HK-2 (cell line): ENCODE results near the gene CCDC15.
"Not testable (repeated sequence)": the region's sequence is repeated elsewhere in the genome, so short reads cannot be mapped to it uniquely, and the experiment has no call there.

Experiments used
- DNase-seq: peaks from one replicate; pipeline ENCODE4 v3.0.0-alpha.2; 2018; ENCODE audit not compliant: unreplicated experiment

CCDC15 gene

DNA sequence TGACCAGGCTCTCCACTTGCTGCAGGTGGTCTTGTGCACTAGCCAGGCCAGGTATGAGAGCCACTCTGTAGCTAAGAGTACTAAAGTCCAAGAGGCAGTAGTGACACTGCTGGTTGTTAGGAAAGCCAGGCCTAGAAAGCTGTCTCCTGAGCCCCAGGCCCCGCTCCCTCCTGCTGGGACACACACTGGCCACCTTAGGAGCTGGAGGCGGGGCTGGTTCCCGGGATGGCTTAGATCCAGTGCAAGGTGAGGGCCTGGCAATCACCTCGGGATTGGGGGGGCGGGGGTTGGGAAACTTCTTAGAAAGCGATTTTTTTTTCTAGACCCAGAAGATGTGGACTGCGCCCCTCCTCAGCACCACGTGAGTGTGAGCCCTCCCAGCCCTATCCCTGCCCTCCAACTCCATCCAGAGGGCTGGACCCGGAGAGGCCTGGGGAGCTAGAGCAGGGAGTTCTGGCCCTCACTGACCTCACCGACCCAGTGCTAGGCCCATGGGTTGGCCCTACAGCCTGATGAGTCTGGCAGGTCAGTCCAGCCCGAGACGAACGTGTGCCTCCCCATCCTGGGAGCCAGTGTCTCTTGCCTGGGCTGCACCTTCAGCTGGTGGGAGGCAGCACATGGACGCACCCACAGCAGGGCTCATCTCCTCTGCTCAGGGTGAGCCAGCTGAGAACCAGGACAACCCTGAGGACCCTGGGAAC lies 127.2 kb downstream of the CCDC15 start:
- DNase-seq = no peak

DNA sequence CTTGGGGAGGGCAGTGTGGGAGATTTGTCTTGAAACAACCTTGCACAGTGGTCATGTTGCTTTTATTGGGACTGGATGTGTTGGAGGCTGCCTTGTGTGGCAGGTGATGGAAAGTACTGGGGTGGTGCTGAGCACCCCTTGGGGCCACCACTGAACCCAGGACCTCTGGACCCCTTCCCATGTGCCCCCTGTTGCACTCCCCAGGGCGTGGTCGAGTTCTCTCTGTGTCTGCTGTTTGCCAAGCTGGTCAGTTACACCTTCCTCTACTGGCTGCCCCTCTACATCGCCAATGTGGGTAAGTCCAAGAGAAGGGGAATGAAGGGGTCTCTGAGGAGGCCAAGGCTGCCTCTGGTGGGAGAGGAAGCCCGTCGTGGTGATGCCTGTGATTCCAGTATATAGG lies 128.0 kb downstream of the CCDC15 start:
- DNase-seq = no peak

DNA sequence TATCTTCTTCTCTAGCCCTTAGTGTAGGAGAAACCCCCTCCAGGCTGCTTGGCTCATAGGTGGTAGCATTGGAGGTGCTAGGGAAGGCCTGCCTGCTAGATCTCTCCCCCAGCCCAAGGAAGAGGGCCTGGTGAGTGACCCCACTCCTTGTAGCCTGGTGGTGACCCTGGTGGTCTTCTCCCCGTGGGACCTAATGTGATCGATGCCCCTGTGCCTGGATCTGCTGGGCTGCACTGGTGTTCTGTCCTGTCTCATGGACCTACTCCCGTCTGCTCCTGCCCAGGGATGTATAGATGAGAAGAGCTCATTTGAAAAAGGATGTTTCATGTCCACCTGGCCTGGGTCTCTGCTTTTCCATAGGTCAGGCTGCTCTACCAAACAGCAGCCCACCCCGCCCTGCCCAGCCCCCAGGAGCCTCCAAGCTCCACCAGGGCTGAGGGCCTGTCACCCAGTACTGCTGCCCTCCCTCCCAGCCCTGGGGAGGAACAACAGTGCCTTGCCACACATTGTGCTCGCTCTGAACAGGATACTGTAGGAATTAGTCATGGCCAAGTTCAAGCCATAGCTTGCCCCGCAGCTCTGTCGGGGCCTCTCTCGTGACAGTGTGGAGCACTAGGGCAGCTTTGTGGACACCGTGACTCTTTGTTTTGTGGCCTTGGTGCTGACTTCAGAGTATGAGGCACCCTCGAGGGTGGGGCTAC lies 128.8 kb downstream of the CCDC15 start:
- DNase-seq = peak; percentile 51

DNA sequence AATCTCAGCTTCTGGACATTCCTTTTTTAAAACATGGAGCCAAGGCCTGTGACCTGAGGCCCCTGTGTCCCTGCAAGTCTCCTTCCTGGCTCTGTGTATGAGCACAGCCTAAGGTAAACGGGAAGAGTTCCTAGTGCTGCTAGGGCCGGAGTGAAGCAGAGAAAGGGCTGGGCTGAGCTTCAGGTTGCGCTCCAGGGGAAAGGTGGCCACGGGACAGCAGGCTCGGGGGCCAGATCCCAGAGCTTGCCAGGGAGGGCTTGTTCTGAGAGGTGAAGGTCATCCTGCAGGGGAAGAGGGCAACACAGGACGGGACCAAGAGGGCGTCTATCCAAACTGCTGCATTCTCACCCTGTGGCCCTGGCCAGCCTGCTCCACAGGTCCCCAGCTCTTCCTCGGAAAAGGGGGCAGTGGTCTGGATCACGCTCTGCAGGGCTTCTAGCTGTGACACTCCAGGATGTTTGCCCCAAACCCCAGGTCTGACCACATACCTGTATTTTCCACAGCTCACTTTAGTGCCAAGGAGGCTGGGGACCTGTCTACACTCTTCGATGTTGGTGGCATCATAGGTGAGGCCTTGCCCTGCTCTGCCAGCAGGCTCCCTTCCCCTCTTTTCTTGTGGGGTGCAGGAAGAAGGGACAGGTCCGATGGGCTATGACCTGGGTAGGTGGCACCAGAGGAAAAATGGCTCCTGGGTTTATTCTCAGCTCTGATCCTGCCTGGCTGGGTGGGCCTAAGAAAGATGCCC lies 129.5 kb downstream of the CCDC15 start:
- no peak for DNase-seq

DNA sequence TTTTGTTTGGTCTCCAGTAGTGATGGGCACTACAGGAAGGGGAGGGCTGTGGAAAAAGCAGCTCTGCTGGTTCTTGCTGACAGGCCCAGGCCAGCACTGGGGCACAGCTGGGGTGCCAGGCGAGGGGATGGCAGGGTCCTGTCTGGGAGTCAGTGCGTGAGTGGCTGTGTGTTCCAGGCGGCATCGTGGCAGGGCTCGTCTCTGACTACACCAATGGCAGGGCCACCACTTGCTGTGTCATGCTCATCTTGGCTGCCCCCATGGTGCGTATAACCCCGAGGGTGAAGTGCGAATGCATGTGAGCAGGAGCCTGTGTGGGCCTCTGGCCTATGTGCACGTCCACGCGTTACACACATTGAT lies 130.0 kb downstream of the CCDC15 start:
- no peak for DNase-seq

DNA sequence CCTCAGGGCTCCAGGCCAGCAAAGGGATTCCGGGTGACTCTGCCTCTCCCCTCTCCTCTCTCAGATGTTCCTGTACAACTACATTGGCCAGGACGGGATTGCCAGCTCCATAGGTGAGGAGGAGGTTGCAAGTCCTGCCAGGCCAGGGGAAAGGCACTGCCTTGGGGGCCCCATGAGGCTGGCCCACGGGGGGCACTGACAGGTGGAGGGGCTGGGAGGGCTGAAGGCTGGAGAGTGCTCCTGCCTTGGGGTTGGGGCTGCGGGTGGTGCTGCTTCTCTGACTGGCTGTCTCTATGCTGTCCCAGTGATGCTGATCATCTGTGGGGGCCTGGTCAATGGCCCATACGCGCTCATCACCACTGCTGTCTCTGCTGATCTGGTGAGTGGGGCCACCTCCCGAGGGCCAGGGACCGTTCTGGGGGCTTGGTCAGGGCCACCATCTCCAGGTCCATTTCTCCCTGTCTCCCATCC lies 130.8 kb downstream of the CCDC15 start:
- DNase-seq = no peak

DNA sequence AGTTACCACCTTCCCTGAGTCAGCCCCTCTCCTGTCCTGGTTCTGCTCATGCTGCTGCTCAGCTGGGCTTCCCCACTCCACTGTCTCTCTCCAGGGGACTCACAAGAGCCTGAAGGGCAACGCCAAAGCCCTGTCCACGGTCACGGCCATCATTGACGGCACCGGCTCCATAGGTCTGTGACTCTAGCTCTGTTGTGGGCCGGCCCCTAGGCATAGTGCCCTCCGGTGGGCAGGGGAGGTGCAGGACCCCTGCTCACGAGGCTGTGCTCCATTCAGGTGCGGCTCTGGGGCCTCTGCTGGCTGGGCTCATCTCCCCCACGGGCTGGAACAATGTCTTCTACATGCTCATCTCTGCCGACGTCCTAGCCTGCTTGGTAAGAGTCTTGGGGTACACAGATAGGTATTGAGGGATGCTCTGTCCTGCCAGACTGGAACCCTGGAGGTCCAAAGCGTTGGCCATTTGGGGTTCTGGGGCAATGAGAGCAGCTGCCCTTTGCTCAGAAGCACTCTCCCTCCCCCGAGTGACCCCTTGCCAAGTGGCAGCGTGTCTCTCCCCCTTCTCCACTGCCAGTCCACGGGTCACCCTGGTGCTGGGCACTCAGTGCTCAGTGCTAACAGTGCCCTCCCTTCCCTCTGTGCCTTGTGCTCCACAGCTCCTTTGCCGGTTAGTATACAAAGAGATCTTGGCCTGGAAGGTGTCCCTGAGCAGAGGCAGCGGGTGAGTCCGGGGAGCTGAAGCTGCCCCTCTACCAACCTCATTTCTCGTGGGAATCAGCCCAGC lies 131.5 kb downstream of the CCDC15 start:
- no peak for DNase-seq

DNA sequence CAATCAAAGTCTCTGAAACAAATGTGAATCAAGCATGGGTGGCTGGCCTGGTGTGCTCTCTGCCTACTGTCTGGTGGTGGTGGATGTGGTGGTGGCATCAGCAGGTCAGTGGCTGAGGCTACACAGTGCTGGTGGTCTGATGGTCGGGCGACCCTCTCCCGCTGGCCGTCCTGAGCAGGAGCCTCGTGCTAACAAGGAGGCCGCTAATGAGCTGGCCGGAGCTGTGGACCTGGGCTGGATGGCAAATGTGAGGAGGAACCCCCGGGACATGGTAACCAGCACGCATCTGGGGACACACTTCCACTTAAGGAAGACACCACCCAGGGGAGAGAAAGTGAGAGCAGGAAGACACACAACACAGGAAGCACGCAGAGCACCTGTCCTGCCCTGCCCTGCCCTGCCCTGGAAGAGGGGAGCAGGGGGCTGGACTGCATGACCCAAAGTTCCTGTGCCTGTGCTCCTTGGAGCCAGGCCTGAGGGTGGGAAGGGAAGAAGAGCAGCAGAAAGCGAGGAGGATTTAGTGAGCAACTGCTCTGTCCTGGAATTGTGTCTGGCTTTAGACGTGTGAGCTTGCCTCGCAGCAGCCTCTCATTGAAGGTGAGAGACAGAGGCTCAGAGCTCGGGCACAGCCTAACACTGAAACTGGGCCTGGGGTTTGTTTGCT lies 132.8 kb downstream of the CCDC15 start:
- DNase-seq = no peak

DNA sequence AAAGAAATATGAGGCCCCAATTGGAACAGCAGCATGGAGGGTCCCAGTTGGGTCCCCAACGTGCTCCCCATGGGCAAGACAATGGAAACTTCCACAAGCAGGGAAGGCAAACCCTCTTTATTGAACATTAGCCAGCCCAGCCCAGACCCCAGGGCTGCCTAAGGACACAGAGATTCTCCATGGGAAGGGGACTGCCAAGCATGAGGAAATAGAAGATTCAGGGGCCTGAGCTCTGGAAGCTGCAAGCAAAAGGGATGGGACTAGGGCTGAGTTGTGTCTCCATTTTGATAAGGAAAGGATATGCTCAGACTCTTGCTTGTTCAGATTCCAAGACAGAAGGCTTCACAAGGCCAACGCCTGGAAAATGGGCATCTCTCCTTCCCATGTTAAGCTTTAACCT lies 134.1 kb downstream of the CCDC15 start:
- no peak for DNase-seq

DNA sequence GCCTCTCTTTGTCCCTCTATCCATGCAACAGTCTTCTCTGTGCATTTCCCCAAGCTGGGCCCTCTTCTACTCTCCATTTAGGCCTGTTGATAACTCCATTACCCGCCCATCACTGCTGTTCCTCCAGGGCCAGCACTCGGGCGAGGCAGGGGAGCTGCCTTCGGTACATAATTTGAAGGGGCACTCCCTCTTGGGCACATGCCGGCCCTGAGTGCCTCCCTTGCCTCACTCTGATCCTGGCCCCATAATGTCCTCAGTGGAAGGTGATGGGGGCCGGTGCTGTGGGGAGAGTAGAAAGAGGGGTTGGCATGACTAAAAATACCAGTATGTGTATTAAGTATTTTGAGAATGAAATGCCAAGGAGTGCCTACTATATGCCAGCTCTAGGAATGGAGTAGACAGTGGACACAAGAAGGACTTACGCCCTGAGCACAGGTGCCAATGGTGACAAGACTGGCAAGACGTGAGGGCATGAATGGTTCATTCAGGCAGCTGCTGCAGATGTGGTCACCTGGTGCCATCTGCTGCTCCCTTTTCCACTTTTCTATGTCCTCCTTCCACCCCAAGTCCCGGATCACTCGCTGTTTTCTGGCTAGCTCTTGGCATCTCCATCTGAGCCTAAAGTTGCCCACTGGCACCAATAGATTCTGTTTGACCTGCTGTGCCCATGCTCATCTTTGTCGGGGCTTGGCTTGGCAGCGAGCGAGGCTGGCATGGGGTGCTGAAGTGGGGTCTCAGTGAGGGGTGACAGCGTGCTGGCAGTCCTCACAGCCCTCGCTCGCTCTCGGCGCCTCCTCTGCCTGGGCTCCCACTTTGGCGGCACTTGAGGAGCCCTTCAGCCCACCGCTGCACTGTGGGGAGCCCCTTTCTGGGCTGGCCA lies 134.8 kb downstream of the CCDC15 start:
- DNase-seq = no peak

DNA sequence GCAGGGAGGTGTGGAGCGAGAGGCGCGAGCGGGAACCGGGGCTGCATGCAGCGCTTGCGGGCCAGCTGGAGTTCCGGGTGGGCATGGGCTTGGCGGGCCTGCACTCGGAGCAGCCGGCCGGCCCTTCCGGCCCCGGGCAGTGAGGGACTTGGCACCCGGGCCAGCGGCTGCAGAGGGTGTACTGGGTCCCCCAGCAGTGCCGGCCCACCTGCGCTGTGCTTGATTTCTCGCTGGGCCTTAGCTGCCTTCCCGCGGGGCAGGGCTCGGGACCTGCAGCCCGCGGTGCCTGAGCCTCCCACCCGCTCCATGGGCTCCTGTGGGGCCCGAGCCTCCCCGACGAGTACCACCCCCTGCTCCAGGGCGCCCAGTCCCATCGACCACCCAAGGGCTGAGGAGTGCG lies 135.5 kb downstream of the CCDC15 start:
- not testable (repeated sequence) for DNase-seq

DNA sequence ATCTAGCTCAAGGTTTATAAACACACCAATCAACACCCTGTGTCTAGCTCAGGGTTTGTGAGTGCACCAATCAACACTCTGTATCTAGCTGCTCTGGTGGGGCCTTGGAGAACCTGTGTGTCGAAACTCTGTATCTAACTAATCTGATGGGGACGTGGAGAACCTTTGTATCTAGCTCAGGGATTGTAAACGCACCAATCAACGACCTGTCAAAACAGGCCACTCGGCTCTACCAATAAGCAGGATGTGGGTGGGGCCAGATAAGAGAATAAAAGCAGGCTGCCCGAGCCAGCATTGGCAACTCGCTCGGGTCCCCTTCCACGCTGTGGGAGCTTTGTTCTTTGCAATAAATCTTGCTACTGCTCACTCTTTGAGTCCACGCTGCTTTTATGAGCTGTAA lies 136.1 kb downstream of the CCDC15 start:
- not testable (repeated sequence) for DNase-seq

DNA sequence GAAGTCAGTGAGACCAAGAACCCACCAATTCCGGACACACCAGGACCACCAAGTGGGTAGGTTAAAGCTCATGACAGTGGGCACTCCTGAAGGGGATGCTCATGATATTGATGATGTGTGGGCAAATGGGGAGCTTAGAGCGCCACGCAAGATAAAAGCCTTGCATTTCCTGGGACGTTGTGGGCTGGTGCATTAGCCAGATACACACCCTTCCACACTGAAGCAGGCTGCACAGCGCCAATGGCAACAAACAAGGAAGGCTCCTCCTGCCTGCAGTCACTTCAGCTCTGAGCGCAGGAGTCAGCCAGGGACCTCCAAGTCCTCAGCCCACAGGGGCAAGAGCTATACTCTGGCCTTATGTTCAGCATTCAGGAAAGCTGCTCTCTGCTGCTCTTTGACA lies 136.8 kb downstream of the CCDC15 start:
- no peak for DNase-seq
